Neural cell (in vitro differentiated cells): ENCODE data around the gene SSR2. TPM values are rescaled to one million over a fixed set of nuclear protein-coding genes. Genes with fewer than 3 reads are reported as not detected.
"Not testable (repeated sequence)": the region's sequence is repeated elsewhere in the genome, so short reads cannot be mapped to it uniquely, and the experiment has no call there.

Experiments
- H2AFZ ChIP-seq: fragments of 200-600, 300-800 bp; sonication (generic), shearing (Covaris generic); 2 replicates; pipeline ENCODE4 v1.6.0; 2014; ENCODE audit warnings: low read depth, mild to moderate bottlenecking, antibody characterized with exemption, low read length, moderate library complexity
- H3F3A ChIP-seq: fragments of 200-600 bp; shearing (Covaris generic); 2 replicates; pipeline ENCODE4 v1.6.1; 2016; ENCODE audit warnings: mild to moderate bottlenecking, moderate library complexity, mixed read lengths, antibody characterized with exemption, low read length; ENCODE audit not compliant: insufficient read depth, poor library complexity, severe bottlenecking
- H3K27ac ChIP-seq: fragments of 200-600, 300-800 bp; sonication (generic), shearing (Covaris generic); 2 replicates; pipeline ENCODE4 v1.5.1; 2014; ENCODE audit warnings: mild to moderate bottlenecking, low read length, moderate library complexity
- H3K27me3 ChIP-seq: fragments of 300-800, 200-600 bp; sonication (generic), shearing (Covaris generic); 2 replicates; pipeline ENCODE4 v1.6.0; 2014; ENCODE audit warnings: mild to moderate bottlenecking, low read depth, low read length, moderate library complexity; ENCODE audit not compliant: insufficient read depth
- H3K36me3 ChIP-seq: fragments of 300-800, 200-600 bp; sonication (generic), shearing (Covaris generic); 2 replicates; pipeline ENCODE4 v1.5.1; 2014; ENCODE audit warnings: mild to moderate bottlenecking, antibody characterized with exemption, low read length, moderate library complexity; ENCODE audit not compliant: insufficient read depth
- H3K4me2 ChIP-seq: fragments of 300-800, 200-600 bp; sonication (generic), shearing (Covaris generic); 2 replicates; pipeline ENCODE4 v1.6.0; 2014; ENCODE audit warnings: mild to moderate bottlenecking, low read length
- H3K4me3 ChIP-seq: fragments of 300-800, 200-600 bp; sonication (generic), shearing (Covaris generic); 2 replicates; pipeline ENCODE4 v1.5.1; 2014; ENCODE audit warnings: mild to moderate bottlenecking, low read length, moderate library complexity
- H3K79me2 ChIP-seq: fragments of 200-600 bp; shearing (Covaris generic); replicated peaks from 2 replicates; pipeline ENCODE4 v1.6.0; 2014; ENCODE audit warnings: mild to moderate bottlenecking, low read length, moderate library complexity; ENCODE audit not compliant: insufficient read depth
- H3K9ac ChIP-seq: fragments of 300-800, 200-600 bp; sonication (generic), shearing (Covaris generic); 2 replicates; pipeline ENCODE4 v1.6.1; 2016; ENCODE audit warnings: mild to moderate bottlenecking, low read length, mixed read lengths
- H3K9me2 ChIP-seq: fragments of 200-600 bp; shearing (Covaris generic); 2 replicates; pipeline ENCODE4 v1.6.1; 2016; ENCODE audit warnings: mild to moderate bottlenecking, low read length, mixed read lengths; ENCODE audit not compliant: insufficient read depth
- H3K9me3 ChIP-seq: fragments of 200-600, 300-800 bp; sonication (generic), shearing (Covaris generic); 2 replicates; pipeline ENCODE4 v1.6.1; 2016; ENCODE audit warnings: mild to moderate bottlenecking, mixed run types, low read length, moderate library complexity, mixed read lengths
- H4K20me1 ChIP-seq: fragments of 200-600 bp; shearing (Covaris generic); 2 replicates; pipeline ENCODE4 v1.6.1; 2016; ENCODE audit warnings: mild to moderate bottlenecking, mixed run types; ENCODE audit not compliant: insufficient read depth
- CTCF ChIP-seq: fragments of 450-650 bp; IDR thresholded peaks from 2 replicates; pipeline ENCODE4 v1.5.1; 2014; ENCODE audit warnings: antibody characterized with exemption, mild to moderate bottlenecking, moderate library complexity; ENCODE audit not compliant: poor library complexity, severe bottlenecking
- EP300 ChIP-seq: fragments of 450-650 bp; conservative IDR thresholded peaks from 2 replicates; pipeline ENCODE4 v1.6.1; 2014; ENCODE audit warnings: antibody characterized with exemption, mild to moderate bottlenecking, moderate library complexity; ENCODE audit not compliant: poor library complexity, severe bottlenecking
- EZH2 ChIP-seq: fragments of 200-600, 300-800 bp; shearing (Covaris generic), sonication (generic); IDR thresholded peaks from 2 replicates; pipeline ENCODE4 v1.6.1; 2014; ENCODE audit warnings: antibody characterized with exemption, low read length, borderline replicate concordance, mild to moderate bottlenecking; ENCODE audit not compliant: insufficient read depth, poor library complexity, severe bottlenecking
- MXI1 ChIP-seq: fragments of 450-650 bp; conservative IDR thresholded peaks from 2 replicates; pipeline ENCODE4 v1.6.1; 2014; ENCODE audit warnings: antibody characterized with exemption, mild to moderate bottlenecking; ENCODE audit not compliant: poor library complexity, severe bottlenecking
- POLR2AphosphoS5 ChIP-seq: IDR thresholded peaks from 2 replicates; pipeline ENCODE4 v1.6.1; 2012
- RAD21 ChIP-seq: fragments of 450-650 bp; conservative IDR thresholded peaks from 2 replicates; pipeline ENCODE4 v1.6.1; 2014; ENCODE audit warnings: antibody characterized with exemption, mild to moderate bottlenecking, moderate library complexity
- REST ChIP-seq: IDR thresholded peaks from 2 replicates; pipeline ENCODE4 v1.6.1; 2012; ENCODE audit warnings: borderline replicate concordance
- SMC3 ChIP-seq: fragments of 450-650 bp; conservative IDR thresholded peaks from 2 replicates; pipeline ENCODE4 v1.6.1; 2014; ENCODE audit warnings: antibody characterized with exemption, mild to moderate bottlenecking, moderate library complexity; ENCODE audit not compliant: poor library complexity
- TAF1 ChIP-seq: IDR thresholded peaks from 2 replicates; pipeline ENCODE4 v1.6.1; 2012; ENCODE audit warnings: low read depth
- polyA plus RNA-seq: library from polyadenylated mRNA; depleted of rRNA; stranded (reverse); fragments of >200 nt; gene quantifications from 2 replicates; pipeline ENCODE4 v1.2.3, GENCODE V29; 2014

Gene SSR2
- polyA plus RNA-seq, 1 donor from 2014 or later = 473 TPM

GRCh38 chr1:156042828-156043227, 22.1 kb upstream of the SSR2 start:
- Histone ChIP-seq H3K79me2 (no peaks in the 10 kb centered on the region), H3K4me3 (no peak overlapping the region), H2AFZ (no peak overlapping the region), H3K9me2 (no peaks in the 10 kb centered on the region), H3K27ac (no peak overlapping the region), H3K36me3 (no peaks in the 10 kb centered on the region), H3K4me2 (no peak overlapping the region), H4K20me1 (no peaks in the 10 kb centered on the region), H3K9ac (no peak overlapping the region), H3F3A (no peaks in the 10 kb centered on the region), H3K9me3 (no peaks in the 10 kb centered on the region), H3K27me3 (no peaks in the 10 kb centered on the region)
- TF ChIP-seq SMC3 = no peak
- no peak for TF ChIP-seq CTCF
- TF ChIP-seq TAF1 = no peak
- TF ChIP-seq POLR2AphosphoS5 = no peak
- no peak for TF ChIP-seq EP300
- no peak for TF ChIP-seq MXI1
- no peak for TF ChIP-seq REST
- no peak for TF ChIP-seq RAD21
- no peak for TF ChIP-seq EZH2

DNA sequence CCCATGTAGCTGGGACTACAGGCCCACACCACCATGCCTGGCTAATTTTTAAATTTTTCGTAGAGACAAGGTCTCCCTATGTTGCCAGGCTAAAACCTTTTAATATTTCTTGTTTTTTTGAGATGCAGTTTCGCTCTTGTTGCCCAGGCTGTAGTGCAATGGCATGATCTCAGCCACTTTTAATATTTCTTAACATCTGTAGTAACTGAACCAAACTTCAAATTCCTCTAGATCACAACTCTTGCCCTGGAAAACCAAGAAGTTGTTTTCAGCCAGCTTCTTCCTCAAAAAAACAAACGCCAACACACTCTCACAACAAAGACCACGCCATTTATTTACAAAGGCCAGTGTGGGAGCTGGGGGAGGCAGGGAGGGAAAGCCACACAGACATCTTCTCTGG, 14.2 kb upstream of the SSR2 start:
- H3K9ac ChIP-seq, H4K20me1 ChIP-seq, H3K4me3 ChIP-seq, H3K36me3 ChIP-seq, H3K27ac ChIP-seq, H3K27me3 ChIP-seq, H3F3A ChIP-seq, H3K79me2 ChIP-seq, H3K9me3 ChIP-seq, H3K4me2 ChIP-seq, H2AFZ ChIP-seq, H3K9me2 ChIP-seq: not testable (repeated sequence)

- no peak overlapping the region for H3K4me2 ChIP-seq
- H3K36me3 ChIP-seq = no peaks in the 10 kb centered on the region
- no peaks in the 10 kb centered on the region for H3K27me3 ChIP-seq
- no peaks in the 10 kb centered on the region for H4K20me1 ChIP-seq
- TF ChIP-seq REST (no peak), EZH2 (no peak), SMC3 (no peak), CTCF (no peak), TAF1 (no peak), POLR2AphosphoS5 (no peak)
- H3K9me3 ChIP-seq = no peaks in the 10 kb centered on the region
- H3K4me3 ChIP-seq = no peak overlapping the region
- H2AFZ ChIP-seq = no peak overlapping the region
- no peaks in the 10 kb centered on the region for H3K9me2 ChIP-seq
- H3K79me2 ChIP-seq = no peaks in the 10 kb centered on the region
- no peak overlapping the region for H3K9ac ChIP-seq
- H3F3A ChIP-seq = no peaks in the 10 kb centered on the region
- H3K27ac ChIP-seq = no peak overlapping the region
Measured at GRCh38 chr1:156033011-156033410, 12.3 kb upstream of the SSR2 start.
